Measurements from ENCODE around the gene SCAMP4. TPM values are rescaled to one million over a fixed set of nuclear protein-coding genes. Genes with fewer than 3 reads are reported as not detected.

The SCAMP4 gene
- total and polyA plus RNA-seq, 5 donors from 2014 or later, result 8.2 to 20.8 (median 11.4) TPM

DNA sequence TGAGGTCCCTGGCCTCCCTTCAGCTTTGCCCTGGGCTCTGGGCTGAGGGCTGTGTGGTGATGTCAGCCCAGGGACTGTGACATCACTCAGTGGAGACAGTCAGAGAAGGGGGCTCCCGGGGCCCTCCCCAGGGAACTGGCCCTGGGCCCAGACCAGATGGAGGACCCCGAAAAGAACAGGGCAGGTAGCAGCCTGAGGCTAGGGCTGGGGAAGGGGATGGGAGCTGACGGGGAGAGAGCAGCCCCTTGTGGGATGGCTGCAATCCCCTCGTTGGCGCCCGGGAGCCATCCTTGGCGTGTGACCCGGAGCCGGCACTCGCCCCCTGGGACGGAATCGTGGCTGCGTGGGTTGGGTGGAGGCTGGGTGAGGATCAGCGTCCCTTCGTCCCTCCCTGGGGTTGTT lies 49.3 kb downstream of the SCAMP4 start:
- Histone ChIP-seq H3K36me3 (ENCODE audit: control insufficient read depth, insufficient read depth, low read length) (peaks cover 11% of the 10 kb centered on the region), H3K27ac (ENCODE audit: insufficient read depth, low read length, poor library complexity, severe bottlenecking) (no peak overlapping the region), H3K9me3 (ENCODE audit: control insufficient read depth in 2 of 2, low read length in 2 of 2) (no peaks in the 10 kb centered on the region), H3K27me3 (ENCODE audit: control insufficient read depth, insufficient read depth, low read length) (no peaks in the 10 kb centered on the region), H3K4me3 (ENCODE audit: low read depth, low read length) (no peak overlapping the region), H3K4me1 (ENCODE audit: control insufficient read depth, insufficient read depth, low read length, poor library complexity, severe bottlenecking) (no peaks in the 10 kb centered on the region)
- Mint-ChIP-seq H3K4me3 (no peak overlapping the region), H3K27me3 (no peaks in the 10 kb centered on the region), H3K4me1 (peaks cover 0 to 21% (median 3%) of the 10 kb centered on the region in 4 donors), H3K36me3 (no peaks in the 10 kb centered on the region), H3K27ac (no peak overlapping the region), H3K9me3 (no peaks in the 10 kb centered on the region)
- DNase-seq (no peak), ATAC-seq (ENCODE audit: low read depth in 2 of 2) (no peak)

GRCh38 chr19:1955171-1956121 lies 50.2 kb downstream of the SCAMP4 start:
- H3K4me1 ChIP-seq (ENCODE audit: control insufficient read depth, insufficient read depth, low read length, poor library complexity, severe bottlenecking), result no peaks in the 10 kb centered on the region
- no peak for DNase-seq
- no peaks in the 10 kb centered on the region for H3K36me3 Mint-ChIP-seq
- H3K9me3 ChIP-seq (ENCODE audit: control insufficient read depth in 2 of 2, low read length in 2 of 2), result no peaks in the 10 kb centered on the region
- no peak overlapping the region for H3K27ac ChIP-seq (ENCODE audit: insufficient read depth, low read length, poor library complexity, severe bottlenecking)
- H3K27ac Mint-ChIP-seq, result peak overlapping the region in 1 of 3 donors; percentile 69
- H3K9me3 Mint-ChIP-seq, result no peaks in the 10 kb centered on the region
- no peaks in the 10 kb centered on the region for H3K27me3 ChIP-seq (ENCODE audit: control insufficient read depth, insufficient read depth, low read length)
- H3K4me3 ChIP-seq (ENCODE audit: low read depth, low read length), result no peak overlapping the region
- no peaks in the 10 kb centered on the region for H3K27me3 Mint-ChIP-seq
- peaks cover 10% of the 10 kb centered on the region for H3K36me3 ChIP-seq (ENCODE audit: control insufficient read depth, insufficient read depth, low read length)
- no peak overlapping the region for H3K4me3 Mint-ChIP-seq
- H3K4me1 Mint-ChIP-seq, result peaks cover 0 to 19% (median 3%) of the 10 kb centered on the region in 4 donors
- ATAC-seq (ENCODE audit: low read depth in 2 of 2), result no peak

DNA sequence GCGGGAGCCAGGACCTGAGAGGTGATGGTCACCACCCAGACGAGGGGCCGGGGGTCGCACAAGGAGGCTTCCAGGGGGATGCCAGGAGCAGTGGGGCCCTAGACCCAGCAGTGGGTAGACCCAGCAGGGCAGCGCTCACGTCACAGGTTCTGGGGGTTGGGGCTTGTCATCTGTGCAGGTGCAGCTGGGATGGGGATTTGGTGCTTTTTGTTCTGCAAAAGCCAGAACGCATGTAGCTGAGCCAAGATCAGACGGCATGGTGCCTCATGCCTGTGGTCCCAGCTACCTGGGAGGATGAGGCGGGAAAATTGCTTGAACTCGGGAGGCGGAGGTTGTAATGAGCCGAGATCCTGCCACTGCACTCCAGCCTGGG lies 50.9 kb downstream of the SCAMP4 start:
- Histone ChIP-seq H3K27ac (ENCODE audit: insufficient read depth, low read length, poor library complexity, severe bottlenecking) (no peak overlapping the region), H3K36me3 (ENCODE audit: control insufficient read depth, insufficient read depth, low read length) (peaks cover 10% of the 10 kb centered on the region), H3K4me3 (ENCODE audit: low read depth, low read length) (no peak overlapping the region), H3K9me3 (ENCODE audit: control insufficient read depth in 2 of 2, low read length in 2 of 2) (no peaks in the 10 kb centered on the region), H3K4me1 (ENCODE audit: control insufficient read depth, insufficient read depth, low read length, poor library complexity, severe bottlenecking) (no peaks in the 10 kb centered on the region), H3K27me3 (ENCODE audit: control insufficient read depth, insufficient read depth, low read length) (no peaks in the 10 kb centered on the region)
- no peak for ATAC-seq (ENCODE audit: low read depth in 2 of 2)
- peaks cover 0 to 19% (median 3%) of the 10 kb centered on the region in 4 donors for H3K4me1 Mint-ChIP-seq
- H3K9me3 Mint-ChIP-seq, result no peaks in the 10 kb centered on the region
- no peak overlapping the region for H3K4me3 Mint-ChIP-seq
- H3K36me3 Mint-ChIP-seq, result no peaks in the 10 kb centered on the region
- no peaks in the 10 kb centered on the region for H3K27me3 Mint-ChIP-seq
- DNase-seq, result no peak
- no peak overlapping the region for H3K27ac Mint-ChIP-seq

DNA sequence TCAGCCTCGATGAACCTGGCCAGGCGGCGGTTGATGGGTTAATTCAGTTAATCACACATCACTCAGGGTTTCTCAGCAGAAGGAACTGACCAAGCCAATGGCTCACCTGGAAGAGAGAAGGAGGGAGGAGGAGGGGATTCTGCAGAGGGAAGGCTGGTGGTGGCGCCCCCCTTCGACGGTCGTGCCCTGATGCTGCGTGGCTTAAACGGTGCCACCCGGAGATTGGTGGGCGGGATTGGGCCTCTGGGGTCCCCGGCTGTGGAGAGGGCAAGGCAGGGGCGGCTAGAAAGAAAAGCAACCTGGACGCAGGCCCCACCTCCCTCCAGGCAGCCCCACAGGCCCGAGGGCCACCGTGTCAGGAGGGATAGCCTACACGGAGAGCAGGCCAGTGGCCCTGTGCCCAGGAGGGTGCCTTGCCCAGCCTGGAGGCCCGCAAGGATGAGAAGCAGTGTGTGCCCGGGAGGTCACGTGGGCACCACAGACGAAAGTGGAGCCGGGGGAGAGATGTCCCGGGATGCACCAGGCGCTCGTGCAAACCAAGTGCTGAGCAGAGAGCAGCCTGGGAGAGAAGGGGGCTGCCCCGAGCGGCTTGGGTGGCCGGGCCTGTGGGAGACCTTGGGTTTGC lies 51.8 kb downstream of the SCAMP4 start:
- Mint-ChIP-seq H3K36me3 (no peaks in the 10 kb centered on the region), H3K27me3 (no peaks in the 10 kb centered on the region), H3K4me3 (no peak overlapping the region), H3K4me1 (peaks cover 0 to 16% (median 3%) of the 10 kb centered on the region in 4 donors), H3K27ac (no peak overlapping the region), H3K9me3 (no peaks in the 10 kb centered on the region)
- Histone ChIP-seq H3K27me3 (ENCODE audit: control insufficient read depth, insufficient read depth, low read length) (no peaks in the 10 kb centered on the region), H3K36me3 (ENCODE audit: control insufficient read depth, insufficient read depth, low read length) (peaks cover 8% of the 10 kb centered on the region), H3K4me3 (ENCODE audit: low read depth, low read length) (no peak overlapping the region), H3K27ac (ENCODE audit: insufficient read depth, low read length, poor library complexity, severe bottlenecking) (no peak overlapping the region), H3K4me1 (ENCODE audit: control insufficient read depth, insufficient read depth, low read length, poor library complexity, severe bottlenecking) (no peaks in the 10 kb centered on the region), H3K9me3 (ENCODE audit: control insufficient read depth in 2 of 2, low read length in 2 of 2) (no peaks in the 10 kb centered on the region)
- DNase-seq (no peak), ATAC-seq (ENCODE audit: low read depth in 2 of 2) (no peak)

DNA sequence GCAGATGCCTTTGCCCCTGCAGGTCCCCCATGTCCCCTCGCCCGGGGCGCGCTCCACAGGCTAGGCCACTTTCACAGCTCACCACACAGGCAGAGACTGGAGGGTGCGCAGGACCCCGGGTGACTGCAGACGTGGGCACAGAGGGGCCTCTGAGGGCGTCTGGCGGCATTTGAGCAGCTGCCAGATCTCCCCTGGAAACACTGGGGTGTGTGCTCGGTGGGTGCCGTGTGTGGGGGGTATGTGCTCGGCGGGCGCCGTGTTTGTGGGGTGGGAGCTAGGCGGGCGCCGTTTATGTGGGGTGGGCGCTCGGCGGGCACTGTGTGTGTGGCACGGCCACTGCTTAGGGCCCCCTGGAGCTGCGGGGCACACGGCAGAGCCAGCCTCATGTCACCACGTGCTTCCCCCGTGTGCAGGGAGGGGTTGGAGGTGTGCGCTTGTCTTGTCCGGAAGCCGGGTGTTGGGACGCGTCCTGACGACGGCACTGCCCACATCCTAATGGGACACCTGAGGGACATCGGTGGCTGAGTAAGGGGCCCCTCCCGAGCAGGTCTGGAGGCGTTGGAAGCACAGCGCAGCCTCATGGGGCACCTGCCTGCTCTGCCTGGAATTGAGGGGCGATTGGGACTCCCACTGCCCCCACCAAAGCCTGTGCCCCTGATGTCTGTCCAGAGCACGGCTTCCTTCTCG lies 52.5 kb downstream of the SCAMP4 start:
- Mint-ChIP-seq H3K36me3 (peaks cover 3% of the 10 kb centered on the region), H3K4me3 (no peak overlapping the region), H3K9me3 (no peaks in the 10 kb centered on the region), H3K27ac (no peak overlapping the region), H3K27me3 (no peaks in the 10 kb centered on the region), H3K4me1 (peaks cover 0 to 14% (median 3%) of the 10 kb centered on the region in 4 donors)
- DNase-seq (no peak), ATAC-seq (ENCODE audit: low read depth in 2 of 2) (no peak)
- peaks cover 1% of the 10 kb centered on the region for H3K36me3 ChIP-seq (ENCODE audit: control insufficient read depth, insufficient read depth, low read length)
- no peaks in the 10 kb centered on the region for H3K4me1 ChIP-seq (ENCODE audit: control insufficient read depth, insufficient read depth, low read length, poor library complexity, severe bottlenecking)
- no peaks in the 10 kb centered on the region for H3K27me3 ChIP-seq (ENCODE audit: control insufficient read depth, insufficient read depth, low read length)
- no peak overlapping the region for H3K27ac ChIP-seq (ENCODE audit: insufficient read depth, low read length, poor library complexity, severe bottlenecking)
- no peaks in the 10 kb centered on the region for H3K9me3 ChIP-seq (ENCODE audit: control insufficient read depth in 2 of 2, low read length in 2 of 2)
- H3K4me3 ChIP-seq (ENCODE audit: low read depth, low read length), result no peak overlapping the region

DNA sequence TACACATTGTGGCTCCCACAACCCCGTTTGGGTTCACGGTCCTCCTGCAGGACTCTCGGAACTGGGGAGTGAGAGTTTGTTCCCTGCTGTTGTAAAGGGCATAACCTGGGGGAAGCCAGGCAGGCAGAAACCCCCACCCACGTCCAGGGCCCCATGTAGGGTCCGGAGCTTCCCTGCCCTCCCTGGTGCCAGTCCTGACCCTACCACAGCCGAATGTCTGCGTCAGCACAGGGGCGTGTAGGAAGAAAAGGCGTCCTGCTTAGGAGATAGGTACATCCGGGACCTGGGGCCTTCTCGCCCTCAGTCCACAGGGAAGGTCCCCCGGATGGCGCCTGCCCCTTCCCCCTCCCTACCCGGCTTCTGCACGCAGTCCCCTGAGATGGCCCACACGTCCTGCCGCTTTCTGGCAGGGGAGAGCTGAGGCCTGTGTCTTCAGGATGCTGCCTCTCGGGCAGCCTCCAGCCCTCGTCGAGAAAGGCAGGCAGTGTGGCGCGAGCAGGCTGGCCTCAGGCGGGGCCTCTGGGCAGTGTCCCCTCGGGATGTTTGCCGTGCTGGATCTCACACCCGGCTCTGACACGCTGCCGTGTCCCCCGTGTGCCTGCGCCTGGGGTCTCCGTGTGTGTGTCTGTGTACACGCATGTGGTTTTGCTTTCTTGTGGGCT lies 54.9 kb downstream of the SCAMP4 start:
- Histone ChIP-seq H3K4me1 (ENCODE audit: control insufficient read depth, insufficient read depth, low read length, poor library complexity, severe bottlenecking) (no peaks in the 10 kb centered on the region), H3K27ac (ENCODE audit: insufficient read depth, low read length, poor library complexity, severe bottlenecking) (no peak overlapping the region), H3K9me3 (ENCODE audit: control insufficient read depth in 2 of 2, low read length in 2 of 2) (no peaks in the 10 kb centered on the region), H3K4me3 (ENCODE audit: low read depth, low read length) (no peak overlapping the region), H3K36me3 (ENCODE audit: control insufficient read depth, insufficient read depth, low read length) (no peaks in the 10 kb centered on the region), H3K27me3 (ENCODE audit: control insufficient read depth, insufficient read depth, low read length) (no peaks in the 10 kb centered on the region)
- Mint-ChIP-seq H3K36me3 (peaks cover 6% of the 10 kb centered on the region), H3K4me1 (peaks cover 0 to 16% (median 3%) of the 10 kb centered on the region in 4 donors), H3K9me3 (no peaks in the 10 kb centered on the region), H3K27me3 (no peaks in the 10 kb centered on the region), H3K27ac (no peak overlapping the region), H3K4me3 (no peak overlapping the region)
- ATAC-seq (ENCODE audit: low read depth in 2 of 2) (no peak), DNase-seq (no peak)

- H3K27ac ChIP-seq (ENCODE audit: insufficient read depth, low read length, poor library complexity, severe bottlenecking), result no peak overlapping the region
- H3K36me3 Mint-ChIP-seq, result peaks cover 9% of the 10 kb centered on the region
- H3K4me1 Mint-ChIP-seq, result peaks cover 0 to 19% (median 7%) of the 10 kb centered on the region in 4 donors
- H3K27ac Mint-ChIP-seq, result no peak overlapping the region
- H3K4me3 ChIP-seq (ENCODE audit: low read depth, low read length), result no peak overlapping the region
- H3K27me3 Mint-ChIP-seq, result no peaks in the 10 kb centered on the region
- H3K9me3 ChIP-seq (ENCODE audit: control insufficient read depth in 2 of 2, low read length in 2 of 2), result no peaks in the 10 kb centered on the region
- no peak overlapping the region for H3K4me3 Mint-ChIP-seq
- H3K4me1 ChIP-seq (ENCODE audit: control insufficient read depth, insufficient read depth, low read length, poor library complexity, severe bottlenecking), result peaks cover under 1% of the 10 kb centered on the region
- H3K27me3 ChIP-seq (ENCODE audit: control insufficient read depth, insufficient read depth, low read length), result no peaks in the 10 kb centered on the region
- H3K36me3 ChIP-seq (ENCODE audit: control insufficient read depth, insufficient read depth, low read length), result no peaks in the 10 kb centered on the region
- ATAC-seq (ENCODE audit: low read depth in 2 of 2) (no peak), DNase-seq (no peak)
- no peaks in the 10 kb centered on the region for H3K9me3 Mint-ChIP-seq
These were observed 56.0 kb downstream of the SCAMP4 start for GRCh38 chr19:1961000-1961883.
